RWPE1 (cell line): ENCODE measurements around the gene MPC1.
"Not testable (repeated sequence)": the region's sequence is repeated elsewhere in the genome, so short reads cannot be mapped to it uniquely, and the experiment has no call there.

Source experiments
- CTCF ChIA-PET: fragments of 350-600 bp; sonication (Branson Sonifier 250); formaldehyde crosslinking; extraction: SDS; loops from one replicate; lab custom pipeline; 2021; lab: Yijun Ruan, JAX
- POLR2A ChIA-PET: fragments of 400-600 bp; formaldehyde crosslinking; extraction: SDS; loops from one replicate; lab custom pipeline; 2020; ENCODE audit warnings: antibody characterized with exemption; ENCODE audit not compliant: low non-redundant PET; lab: Yijun Ruan, JAX
- DNase-seq: peaks from one replicate; pipeline ENCODE4 v3.0.0; 2012; ENCODE audit warnings: low spot score
- H3K27ac ChIP-seq: fragments of 450-650 bp; 2 replicates; pipeline ENCODE4 v1.5.1; 2017
- TF ChIP-seq, protein P1 (sequence below): fragments of 450-650 bp; conservative IDR thresholded peaks from 2 replicates; pipeline ENCODE4 v1.5.1; 2017; ENCODE audit warnings: low read depth, mild to moderate bottlenecking

MPC1 gene

GRCh38 chr6:166410426-166410935 lies 27.7 kb upstream of the MPC1 start:
- DNase-seq = no peak
- ChIA-PET POLR2A (no interaction called here), CTCF (interaction anchor here (0.6 kb wide), 1 partner anchor 92 kb away, joined by 4 read pairs; no protein-coding TSS in a partner anchor)
- H3K27ac ChIP-seq = no peak overlapping the region
- TF ChIP-seq, protein P1, sequence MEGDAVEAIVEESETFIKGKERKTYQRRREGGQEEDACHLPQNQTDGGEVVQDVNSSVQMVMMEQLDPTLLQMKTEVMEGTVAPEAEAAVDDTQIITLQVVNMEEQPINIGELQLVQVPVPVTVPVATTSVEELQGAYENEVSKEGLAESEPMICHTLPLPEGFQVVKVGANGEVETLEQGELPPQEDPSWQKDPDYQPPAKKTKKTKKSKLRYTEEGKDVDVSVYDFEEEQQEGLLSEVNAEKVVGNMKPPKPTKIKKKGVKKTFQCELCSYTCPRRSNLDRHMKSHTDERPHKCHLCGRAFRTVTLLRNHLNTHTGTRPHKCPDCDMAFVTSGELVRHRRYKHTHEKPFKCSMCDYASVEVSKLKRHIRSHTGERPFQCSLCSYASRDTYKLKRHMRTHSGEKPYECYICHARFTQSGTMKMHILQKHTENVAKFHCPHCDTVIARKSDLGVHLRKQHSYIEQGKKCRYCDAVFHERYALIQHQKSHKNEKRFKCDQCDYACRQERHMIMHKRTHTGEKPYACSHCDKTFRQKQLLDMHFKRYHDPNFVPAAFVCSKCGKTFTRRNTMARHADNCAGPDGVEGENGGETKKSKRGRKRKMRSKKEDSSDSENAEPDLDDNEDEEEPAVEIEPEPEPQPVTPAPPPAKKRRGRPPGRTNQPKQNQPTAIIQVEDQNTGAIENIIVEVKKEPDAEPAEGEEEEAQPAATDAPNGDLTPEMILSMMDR = no peak

DNA sequence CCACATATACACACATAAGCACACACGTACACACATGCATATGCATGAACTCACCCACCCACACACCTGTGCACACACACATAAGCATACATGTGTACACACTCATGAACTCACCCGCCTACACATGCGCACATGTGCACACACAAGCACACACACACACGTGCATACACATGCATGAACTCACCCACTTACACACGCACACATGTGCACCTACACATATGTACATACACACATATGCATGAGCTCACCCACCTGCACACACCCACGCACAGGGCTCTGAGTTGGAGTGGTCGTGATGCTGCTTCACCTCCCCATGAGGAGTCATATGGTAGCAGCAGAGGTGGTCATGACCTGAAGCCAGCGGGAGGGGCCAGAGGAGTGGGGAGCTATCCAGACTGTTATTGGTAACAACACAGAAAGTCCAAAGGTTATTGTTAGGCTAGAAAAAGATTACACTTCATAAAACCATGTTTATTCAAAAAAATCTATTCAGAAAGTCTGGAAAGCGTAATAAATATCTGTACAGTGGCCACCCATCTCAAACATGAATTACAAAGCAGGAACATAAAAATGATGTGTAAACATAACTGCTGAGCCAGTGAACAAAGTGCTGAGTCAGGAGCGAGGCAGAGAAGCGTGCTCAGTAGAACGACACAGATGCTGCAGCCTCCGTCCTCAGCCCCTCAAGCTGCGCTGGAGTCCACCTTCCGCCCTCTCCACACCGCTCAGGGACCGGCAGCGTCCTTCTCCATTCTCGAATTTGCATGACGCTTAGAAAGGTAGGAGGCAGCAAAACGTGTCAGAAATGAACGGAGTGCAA lies 26.4 kb upstream of the MPC1 start:
- H3K27ac ChIP-seq = peak overlapping the region; percentile 50
- POLR2A ChIA-PET = interaction anchor here (0.6 kb wide), 1 partner anchor 288 kb away, joined by 4 read pairs; no protein-coding TSS in a partner anchor
- TF ChIP-seq, protein P1 = no peak
- no peak for DNase-seq
- CTCF ChIA-PET = interaction anchor here (0.5 to 0.8 kb wide), 2 partner anchors 14 to 133 kb away, joined by 4 read pairs; no protein-coding TSS in a partner anchor

- ChIA-PET POLR2A (no interaction called here), CTCF (interaction anchor here (1.3 kb wide), 1 partner anchor 93 kb away, joined by 3 read pairs; no protein-coding TSS in a partner anchor)
- DNase-seq = no peak
- no peak overlapping the region for H3K27ac ChIP-seq
- TF ChIP-seq, protein P1 = no peak
Measured at GRCh38 chr6:166406197-166406596, 23.5 kb upstream of the MPC1 start.

DNA sequence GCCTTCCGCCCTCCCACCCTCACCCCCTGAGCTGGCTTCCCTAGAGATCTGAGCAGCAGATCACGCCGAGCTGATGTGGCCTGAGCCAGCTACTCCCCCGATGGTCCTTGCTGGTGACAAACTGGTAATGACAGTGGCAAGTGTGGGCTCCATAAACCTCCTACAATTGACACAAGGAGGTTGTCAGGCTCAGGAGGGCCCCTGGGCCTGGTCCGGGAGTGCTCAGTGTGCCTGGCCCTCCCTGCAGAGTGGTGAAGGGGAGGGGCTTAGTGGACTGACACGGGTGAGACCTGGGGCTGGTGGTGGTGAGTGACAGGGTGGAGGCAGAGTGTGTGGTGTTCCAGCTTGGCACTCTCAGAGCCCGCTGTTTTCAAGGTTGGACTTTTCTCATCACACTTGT lies 22.6 kb upstream of the MPC1 start:
- ChIA-PET POLR2A (no interaction called here), CTCF (interaction anchor here (1.3 kb wide), 1 partner anchor 92 kb away, joined by 3 read pairs; no protein-coding TSS in a partner anchor)
- TF ChIP-seq, protein P1 = no peak
- H3K27ac ChIP-seq = no peak overlapping the region
- no peak for DNase-seq

DNA sequence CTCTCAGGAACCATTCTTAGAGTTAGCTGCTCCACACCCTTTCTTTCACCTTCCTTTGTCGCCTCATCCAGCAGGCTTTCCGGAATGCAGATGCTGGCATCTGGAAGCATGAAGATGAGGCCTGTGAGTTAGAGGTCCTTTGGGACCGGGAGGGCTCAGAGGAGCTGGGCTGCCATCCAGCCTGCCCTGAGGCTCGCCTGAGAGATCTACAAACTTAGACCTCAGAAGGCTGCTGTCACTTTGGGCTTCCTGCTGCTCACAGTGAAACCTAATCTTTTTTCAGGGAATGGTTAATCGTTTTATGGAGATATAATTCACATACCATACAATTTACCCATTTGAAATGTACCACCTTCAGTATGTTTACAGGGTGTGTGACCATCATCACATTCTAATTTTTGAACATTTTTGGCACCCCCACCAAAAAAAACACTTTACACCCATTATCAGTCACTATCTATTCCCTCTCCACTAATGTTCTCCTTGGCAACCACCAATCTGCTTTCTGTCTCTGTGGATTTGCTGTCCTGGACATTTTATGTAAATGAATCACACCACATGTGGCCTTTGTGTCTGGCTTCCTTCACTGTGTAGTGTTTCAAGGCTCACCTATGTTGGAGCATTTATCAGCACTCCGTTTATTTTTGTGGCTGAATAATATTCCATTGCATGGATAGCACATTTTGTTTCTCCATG lies 20.0 kb upstream of the MPC1 start:
- no peak for DNase-seq
- CTCF ChIA-PET = interaction anchor here (0.8 kb wide), 1 partner anchor 11 kb away, joined by 3 read pairs; no protein-coding TSS in a partner anchor
- TF ChIP-seq, protein P1 = no peak
- POLR2A ChIA-PET = no interaction called here
- H3K27ac ChIP-seq = no peak overlapping the region

DNA sequence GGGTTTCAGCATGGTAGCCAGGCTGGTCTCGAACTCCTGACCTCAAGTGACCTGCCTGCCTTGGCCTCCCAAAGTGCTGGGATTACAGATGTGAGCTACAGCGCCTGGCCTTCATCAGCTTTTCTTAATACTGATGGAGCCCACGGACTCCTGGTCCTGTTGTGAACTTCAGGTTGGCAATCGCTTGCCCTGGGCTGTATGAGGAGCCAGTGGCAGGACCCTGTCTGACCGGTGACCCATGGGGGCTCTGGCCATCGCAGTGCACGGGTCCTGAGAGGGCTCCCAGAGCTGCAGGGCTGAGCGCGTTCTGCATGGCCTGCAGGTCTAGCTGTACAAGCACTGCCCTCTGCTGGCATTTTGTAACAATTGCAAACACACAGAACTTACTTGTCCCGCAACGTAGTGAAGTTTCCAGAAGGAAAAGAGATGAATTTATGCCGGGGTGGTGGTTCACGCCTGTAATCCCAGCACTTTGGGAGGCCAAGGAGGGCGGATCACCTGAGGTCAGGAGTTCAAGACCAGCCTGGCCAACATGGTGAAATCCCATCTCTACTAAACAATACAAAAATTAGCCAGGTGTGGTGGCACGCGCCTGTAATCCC lies 18.0 kb upstream of the MPC1 start:
- TF ChIP-seq, protein P1 = peak; percentile 83
- H3K27ac ChIP-seq, POLR2A ChIA-PET: not testable (repeated sequence)
- peak; percentile 58 for DNase-seq
- CTCF ChIA-PET = interaction anchor here (0.5 to 1.6 kb wide), 11 partner anchors 8 to 369 kb away, joined by 3 to 11 read pairs (median 4); no protein-coding TSS in a partner anchor
